NCI-H1930 (cell line): ENCODE results near the gene PANK2.
"Not testable (repeated sequence)": the region's sequence is repeated elsewhere in the genome, so short reads cannot be mapped to it uniquely, and the experiment has no call there.

Experiments
- DNase-seq, 2 experiments: peaks; one replicate each; lab custom pipeline; 2025; lab: John Stamatoyannopoulos, UW

The PANK2 gene

DNA sequence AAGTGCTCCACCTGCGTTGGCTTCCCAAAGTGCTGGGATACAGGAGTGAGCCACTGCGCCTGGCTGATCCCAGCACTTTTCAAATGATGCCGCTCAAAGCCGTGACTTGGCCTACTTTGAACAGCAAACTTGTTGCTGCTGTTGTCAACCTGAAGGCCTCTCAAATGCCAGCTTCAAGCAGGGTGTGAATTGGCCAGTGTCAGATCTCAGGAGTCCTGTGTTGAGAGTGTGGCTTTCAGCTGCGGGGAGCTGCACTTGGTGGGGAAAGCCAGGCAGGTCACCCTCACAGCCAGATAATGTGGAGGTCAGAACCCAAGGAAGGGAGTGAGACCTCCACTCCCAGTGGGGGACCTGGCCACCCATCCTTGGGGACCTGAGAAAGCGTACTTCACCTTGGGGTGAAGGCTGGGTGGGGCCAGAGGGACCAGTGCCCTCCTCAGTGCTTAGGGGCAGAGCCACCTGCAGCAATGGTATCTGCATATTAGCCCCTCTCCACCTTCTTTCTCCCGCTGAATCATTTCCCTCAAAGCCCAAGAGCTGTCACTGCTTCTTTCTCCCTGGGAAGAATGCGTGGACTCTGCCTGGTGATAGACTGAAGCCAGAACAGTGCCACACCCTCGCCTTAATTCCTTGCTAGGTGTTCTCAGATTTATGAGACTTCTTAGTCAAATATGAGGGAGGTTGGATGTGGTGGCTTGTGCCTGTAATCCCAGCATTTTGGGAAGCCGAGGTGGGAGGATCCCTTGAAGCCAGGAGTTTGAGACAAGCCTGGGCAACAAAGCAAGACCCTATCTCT lies 19.1 kb upstream of the PANK2 start:
- no peak for DNase-seq

GRCh38 chr20:3871550-3872265 lies 17.5 kb upstream of the PANK2 start:
- DNase-seq: no peak

GRCh38 chr20:3873507-3873906 lies 15.7 kb upstream of the PANK2 start:
- DNase-seq: no peak

GRCh38 chr20:3874194-3874844 lies 14.9 kb upstream of the PANK2 start:
- no peak for DNase-seq

DNA sequence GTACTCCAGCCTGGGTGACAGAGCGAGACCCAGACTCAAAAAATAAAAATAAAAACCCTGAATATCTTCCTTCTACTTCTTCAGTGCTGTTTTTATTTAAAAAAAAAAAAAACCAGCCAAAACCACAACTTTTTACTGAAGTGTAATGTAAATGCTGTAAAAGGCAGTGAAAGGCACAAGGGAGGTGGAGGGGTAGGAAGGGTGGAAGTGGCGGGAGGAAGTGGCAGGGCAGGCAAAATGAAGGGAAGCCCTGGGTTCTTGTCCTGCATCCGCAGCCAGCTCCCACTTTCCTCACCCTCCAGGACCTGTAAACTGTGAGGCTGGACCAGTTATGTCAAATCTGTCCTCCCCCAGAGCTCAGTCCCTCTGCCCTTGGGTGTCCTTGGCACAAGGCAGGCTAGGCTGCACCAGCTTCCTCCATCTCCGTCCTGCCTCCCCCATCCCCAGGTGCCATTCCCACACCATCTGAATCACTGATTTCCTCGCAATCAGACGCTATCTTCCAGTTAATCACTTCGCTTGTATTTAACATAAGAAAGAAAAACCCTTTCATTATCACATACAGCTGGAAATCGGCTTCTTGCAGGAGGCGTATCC lies 13.7 kb upstream of the PANK2 start:
- no peak for DNase-seq

GRCh38 chr20:3876000-3876399 lies 13.2 kb upstream of the PANK2 start:
- no peak for DNase-seq

- DNase-seq: no peak
Observed at GRCh38 chr20:3876676-3877075, 12.5 kb upstream of the PANK2 start.

GRCh38 chr20:3878921-3879274 lies 10.3 kb upstream of the PANK2 start:
- not testable (repeated sequence) for DNase-seq

DNA sequence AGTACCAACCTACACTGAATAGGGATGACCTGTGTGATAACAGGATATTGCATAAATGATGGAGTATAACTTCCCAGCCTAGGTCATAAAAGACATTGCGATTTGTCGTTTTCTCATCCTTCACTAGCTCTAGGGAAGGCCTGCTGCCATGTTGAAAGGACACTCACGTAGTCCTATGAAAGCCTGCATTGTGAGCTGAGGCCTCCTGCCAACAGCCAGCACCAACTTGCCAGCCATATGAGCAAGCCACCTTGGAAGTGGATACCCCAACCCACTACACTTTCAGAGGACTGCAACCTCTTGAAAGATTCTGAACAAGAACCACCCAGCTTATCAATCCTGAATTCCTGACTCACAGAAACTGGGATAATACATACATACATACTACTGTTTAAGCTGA lies 3.5 kb upstream of the PANK2 start:
- DNase-seq: no peak

DNA sequence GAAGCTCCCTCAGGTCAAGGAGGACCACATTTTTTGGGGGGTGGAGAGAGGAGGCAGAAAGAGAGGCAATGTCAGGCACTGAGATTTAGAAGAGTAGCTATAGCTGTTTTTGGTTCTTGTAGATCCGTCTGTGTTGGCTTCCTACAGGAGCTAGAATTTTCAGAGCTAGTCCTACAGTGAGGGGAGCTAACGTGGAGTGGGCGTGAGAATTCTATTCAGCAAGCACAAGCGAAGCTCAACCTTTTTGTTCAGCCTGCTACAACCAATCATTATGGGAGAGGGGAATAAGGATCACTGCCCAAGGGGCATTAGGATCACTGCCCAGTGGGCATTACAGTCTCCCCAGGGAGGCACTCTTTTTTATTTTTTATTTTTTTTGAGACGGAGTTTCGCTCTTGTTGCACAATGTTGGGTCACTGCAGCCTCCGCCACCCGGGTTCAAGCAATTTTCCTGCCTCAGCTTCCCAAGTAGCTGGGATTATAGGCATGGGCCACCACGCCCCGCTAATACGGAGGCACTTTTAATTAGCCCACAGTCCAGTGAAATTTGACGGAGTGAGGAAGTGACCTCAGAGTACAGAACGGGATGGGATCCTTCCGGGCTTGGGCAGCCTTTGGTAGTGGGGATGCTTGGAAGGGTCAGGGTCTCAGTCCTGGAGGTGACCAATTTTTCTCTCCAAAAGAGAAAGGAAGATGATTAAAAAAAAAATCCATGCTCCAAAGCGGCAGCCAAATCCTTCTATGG lies 1.1 kb upstream of the PANK2 start:
- no peak for DNase-seq

DNA sequence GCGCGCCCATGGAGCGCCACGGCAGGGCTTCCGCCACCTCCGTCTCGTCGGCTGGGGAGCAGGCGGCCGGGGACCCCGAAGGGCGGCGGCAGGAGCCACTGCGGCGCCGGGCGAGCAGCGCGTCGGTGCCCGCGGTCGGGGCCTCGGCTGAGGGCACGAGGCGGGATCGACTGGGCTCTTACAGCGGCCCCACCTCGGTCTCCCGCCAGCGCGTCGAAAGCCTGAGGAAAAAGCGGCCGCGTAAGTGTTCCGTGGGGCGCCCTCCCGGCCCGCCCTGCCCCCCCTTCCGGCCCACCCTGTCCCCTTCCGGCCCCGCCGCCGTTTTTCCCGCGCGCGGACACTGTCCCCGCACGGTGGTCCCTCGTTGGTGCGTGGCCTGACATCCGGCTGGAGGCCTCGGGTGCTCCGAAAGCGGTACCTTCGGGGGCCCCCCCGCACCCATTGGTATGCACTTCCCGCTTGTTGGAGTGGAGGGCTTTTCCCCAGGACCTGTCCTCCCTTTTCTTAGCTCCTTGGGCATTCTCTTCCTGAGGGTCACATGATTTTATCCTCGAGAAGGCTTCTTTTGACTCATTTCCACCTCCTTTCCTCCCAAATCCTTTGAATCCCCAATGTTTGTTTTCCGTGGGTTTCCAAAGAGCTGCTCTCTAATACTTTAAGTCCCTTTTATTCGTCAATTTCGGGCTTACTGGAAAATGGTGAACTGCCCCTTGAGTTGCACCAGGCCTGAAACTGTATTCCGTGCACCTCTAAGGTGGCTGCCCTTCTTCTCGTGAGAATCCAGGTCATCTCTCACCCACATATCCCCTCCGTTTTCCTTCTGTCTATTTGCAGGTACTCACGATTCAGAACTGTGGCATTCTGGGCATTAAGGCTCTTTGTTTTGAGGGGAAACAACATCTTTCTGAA lies 556 bp downstream of the PANK2 start:
- no peak for DNase-seq

- DNase-seq: no peak
Observed at GRCh38 chr20:3890398-3890751, 1.2 kb downstream of the PANK2 start.

- no peak for DNase-seq
Observed at GRCh38 chr20:3890999-3891929, 2.1 kb downstream of the PANK2 start.

GRCh38 chr20:3894796-3895195 lies 5.6 kb downstream of the PANK2 start:
- no peak for DNase-seq

DNA sequence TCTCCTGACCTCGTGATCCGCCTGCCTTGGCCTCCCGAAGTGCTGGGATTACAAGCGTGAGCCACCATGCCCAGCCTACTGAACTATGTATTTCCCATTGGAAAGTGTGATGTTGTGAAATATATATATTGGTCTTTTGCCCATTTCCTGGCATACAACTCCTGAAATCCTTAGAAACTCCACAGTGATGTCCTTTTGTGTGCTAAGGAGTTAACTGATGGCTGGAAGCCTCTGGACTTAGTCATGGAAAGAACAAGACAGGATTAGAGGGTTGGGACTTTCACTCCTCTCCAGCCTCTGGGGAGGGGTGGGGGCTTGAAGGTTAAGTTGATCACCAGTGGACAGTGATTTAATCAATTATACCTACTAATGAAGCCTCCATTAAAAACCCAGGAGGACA lies 7.1 kb downstream of the PANK2 start:
- no peak for DNase-seq

DNA sequence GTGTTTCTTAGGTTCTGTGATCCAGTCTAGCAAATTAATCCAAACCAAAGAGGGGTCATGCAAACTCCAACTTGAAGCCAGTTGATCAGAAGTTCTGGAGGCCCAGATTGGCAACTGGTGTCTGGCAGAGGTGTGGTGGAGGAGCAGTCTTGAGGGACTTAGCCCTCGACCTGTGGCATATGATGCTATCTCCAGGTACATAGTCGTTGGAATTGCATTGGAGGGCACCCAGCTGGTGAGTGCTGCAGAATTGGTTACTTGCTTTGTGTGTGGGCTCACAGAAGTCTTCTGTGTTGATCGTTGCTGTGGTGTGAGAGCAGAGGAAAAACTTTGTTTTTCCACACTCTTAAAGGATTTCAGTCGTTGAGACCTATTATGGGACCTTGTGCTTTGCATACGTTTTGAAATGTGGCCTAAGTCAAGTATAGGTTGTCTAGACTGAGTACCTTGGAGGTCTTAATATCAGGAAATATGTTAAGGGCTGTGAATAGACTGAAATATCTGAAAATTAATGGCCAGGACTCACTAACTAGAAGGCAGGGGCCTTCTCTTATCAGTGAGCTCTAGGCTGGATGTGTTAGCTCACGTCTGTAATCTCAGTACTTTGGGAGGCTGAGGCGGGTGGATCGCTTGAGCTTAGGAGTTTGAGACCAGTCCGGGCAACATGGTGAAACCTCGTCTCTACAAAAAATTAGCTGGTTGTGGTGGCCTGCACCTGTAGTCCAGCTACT lies 7.8 kb downstream of the PANK2 start:
- DNase-seq: no peak

GRCh38 chr20:3898181-3898580 lies 9.0 kb downstream of the PANK2 start:
- DNase-seq: not testable (repeated sequence)

DNA sequence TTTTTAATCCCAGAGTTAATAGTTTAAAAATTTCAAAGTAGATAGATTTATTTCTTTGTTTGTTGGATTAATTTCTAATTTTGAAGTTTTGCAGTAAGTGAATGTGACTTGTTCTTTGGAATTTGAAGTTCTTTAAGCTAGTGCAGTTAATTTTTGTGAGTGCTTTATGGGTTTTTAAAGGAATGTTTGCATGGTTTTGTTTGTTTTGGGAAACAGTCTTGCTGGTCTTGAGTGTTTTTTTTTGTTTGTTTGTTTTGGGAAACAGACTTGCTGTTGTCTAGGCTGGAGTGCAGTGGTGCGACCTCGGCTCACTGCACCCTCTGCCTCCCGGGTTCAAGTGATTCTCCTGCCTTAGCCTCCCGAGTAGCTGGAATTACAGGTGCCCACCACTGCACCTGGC lies 9.5 kb downstream of the PANK2 start:
- no peak for DNase-seq

DNA sequence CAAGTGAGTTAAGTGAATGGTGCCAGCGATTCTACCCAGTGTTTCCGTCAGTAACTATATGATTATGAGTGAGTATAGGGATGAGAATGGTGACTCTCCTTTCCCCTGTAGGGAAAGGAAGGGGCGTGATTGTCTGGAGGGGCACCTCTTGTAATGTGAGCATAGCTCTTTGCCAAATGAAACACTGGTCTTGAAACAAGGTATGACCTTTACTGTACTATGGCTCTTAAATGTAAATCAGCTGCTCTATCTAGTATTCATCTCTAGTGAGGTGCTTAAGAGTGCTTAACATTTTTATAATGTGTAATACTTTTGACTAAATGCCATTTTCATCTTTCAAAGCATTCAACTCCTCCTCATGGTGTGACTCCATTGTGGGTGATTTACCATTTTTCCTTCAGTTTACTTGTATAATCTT lies 11.0 kb downstream of the PANK2 start:
- no peak for DNase-seq
